Fibroblast of peridontal ligament (primary cell): Measurements from ENCODE around the gene CALM1.

ENCODE experiments used
- DNase-seq: peaks from one replicate; pipeline ENCODE4 v3.0.0-alpha.2; 2010; ENCODE audit errors: extremely low read depth

Gene CALM1

DNA sequence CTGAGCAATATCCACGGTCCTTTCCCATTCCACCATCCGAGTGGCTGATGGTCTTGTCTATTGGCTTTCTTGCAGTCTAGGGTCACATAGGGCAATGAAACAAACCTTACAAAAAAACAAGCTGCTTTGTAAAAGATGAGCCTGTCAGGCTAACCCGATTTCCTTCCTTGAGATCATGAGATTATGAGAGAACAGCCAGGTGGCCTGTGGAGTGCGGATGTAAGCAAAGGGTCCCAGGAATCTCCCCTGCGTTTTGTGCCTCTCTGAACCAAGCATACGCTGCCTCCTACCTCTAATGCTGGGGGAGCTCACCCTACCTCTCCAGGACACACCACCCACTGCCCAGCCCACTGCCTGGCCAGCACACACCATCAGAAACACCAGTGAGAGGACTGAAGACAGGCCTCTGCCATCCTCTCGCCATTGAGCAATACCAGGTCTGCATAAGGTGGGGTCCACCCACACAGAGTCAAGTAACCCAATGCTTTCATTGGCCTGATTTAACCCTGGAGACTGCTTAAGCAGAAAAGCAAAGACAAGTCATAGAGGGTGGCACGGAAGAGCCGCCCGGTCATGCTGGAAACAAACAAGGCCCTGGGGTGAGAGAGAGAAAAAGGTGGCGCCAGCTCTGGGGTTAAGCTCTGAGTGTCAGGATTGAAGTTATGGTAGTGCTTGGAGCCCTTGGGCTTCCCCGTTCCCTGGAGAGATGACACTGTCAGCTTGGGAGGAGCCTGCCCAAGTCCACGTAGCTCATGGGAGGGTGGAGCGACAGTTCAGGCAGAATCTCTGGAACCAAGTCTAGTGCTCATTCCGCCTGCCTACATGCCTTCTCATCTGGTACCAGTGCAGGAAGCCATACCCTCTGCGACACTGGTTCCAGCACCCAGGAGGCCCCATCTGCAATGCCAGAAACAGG is 46.6 kb downstream of the CALM1 start:
- DNase-seq: no peak

DNA sequence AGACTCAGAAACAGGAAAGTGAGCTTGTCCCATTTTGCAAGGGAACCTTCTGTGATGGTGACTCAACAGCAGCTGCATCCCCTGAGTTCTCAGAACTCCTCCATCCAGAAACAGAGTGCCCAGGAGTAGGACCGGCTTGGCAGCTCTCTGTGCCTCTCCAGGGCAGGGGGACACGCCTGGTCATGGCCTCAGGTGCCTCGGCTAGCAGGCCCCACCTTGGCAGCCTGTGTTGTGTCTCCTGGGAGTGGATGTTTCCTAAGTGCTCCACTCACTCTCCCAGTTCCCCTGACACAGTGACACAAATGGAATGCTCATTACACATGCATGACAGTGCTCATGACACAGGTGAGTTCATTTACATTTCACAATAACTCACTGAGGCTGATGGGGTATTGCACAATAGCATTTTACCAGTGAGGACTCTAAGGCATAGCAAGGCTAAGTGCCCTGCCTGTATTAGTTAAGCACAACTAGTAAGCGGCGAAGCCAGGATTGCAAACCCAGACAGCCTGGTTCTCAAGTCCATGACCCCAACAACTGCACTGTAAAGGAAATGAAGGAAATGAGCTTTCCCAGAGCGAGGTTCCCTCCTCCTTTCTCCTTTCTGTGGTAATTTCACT is 47.4 kb downstream of the CALM1 start:
- no peak for DNase-seq

GRCh38 chr14:90445011-90445410 is 48.2 kb downstream of the CALM1 start:
- no peak for DNase-seq

DNA sequence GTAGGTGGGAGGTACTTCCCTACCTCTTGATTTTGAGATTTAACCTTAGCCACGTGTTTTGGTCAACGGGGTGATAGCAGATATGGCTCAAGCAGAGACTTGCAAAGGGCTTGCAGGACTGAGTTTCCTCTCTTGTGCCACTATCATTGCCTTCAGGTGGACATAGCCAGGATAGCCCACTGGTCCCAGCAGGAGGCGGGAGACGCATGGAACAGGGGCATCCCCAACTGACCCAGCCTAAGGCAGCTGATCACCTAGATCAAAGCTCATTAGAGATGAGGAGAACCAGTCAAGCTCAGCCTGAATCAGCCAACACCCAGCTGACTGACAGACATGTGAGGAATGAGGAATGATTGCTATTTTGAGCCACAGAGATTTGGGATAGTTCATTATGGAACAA is 49.6 kb downstream of the CALM1 start:
- DNase-seq: no peak

DNA sequence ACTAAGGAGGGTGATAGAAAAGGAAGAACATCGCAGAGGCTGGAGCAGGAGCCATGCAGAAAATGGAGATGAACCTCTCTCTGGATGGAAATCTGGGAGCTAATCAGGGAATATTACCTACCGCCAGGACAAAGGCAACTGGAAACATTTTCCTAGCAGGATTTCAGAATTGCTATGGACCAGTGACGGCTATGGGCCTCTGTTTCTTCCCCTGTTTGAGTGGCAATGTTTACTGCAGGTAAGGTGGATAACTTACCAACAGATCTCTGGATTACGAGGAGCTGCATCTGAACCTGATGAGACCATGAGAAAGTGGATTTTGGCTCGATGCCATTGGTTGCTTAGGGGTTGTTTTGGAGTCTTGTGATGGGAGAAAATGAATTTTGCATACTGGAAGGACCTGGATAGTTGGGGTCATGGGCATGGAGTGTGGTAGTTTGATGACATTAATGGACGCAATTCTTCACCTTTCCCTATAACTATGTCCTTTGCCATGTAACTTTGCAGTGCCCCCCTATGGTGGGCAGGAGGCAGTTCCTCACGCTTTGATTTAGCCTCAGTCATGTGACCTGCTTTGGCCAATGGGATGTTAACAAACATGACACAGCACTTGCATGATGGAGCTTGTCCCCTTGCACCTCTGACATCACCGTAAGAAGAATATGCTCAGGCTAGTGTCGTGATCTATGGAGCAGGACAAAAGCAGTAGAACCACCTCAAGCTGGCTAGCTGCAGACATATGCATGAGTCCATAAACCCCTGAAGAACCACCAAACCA is 51.1 kb downstream of the CALM1 start:
- no peak for DNase-seq

DNA sequence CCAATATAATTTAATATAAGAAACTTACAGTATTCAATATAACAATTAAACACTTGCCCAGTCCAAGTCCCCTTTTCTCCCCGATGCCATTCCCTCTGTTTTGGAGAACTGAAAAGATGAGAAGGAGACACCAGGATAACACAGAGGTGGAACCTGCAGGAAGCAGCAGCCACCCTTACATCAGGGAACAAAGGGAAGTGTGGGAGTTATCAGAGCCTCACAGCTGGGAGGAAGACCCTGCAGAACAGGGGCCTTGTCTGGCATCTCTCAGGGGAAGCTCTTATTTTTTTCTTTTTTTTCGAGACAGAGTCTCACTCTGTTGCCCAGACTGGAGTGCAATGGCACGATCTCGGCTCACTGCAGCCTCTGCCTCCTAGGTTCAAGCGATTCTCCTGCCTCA is 52.6 kb downstream of the CALM1 start:
- DNase-seq: no peak

DNA sequence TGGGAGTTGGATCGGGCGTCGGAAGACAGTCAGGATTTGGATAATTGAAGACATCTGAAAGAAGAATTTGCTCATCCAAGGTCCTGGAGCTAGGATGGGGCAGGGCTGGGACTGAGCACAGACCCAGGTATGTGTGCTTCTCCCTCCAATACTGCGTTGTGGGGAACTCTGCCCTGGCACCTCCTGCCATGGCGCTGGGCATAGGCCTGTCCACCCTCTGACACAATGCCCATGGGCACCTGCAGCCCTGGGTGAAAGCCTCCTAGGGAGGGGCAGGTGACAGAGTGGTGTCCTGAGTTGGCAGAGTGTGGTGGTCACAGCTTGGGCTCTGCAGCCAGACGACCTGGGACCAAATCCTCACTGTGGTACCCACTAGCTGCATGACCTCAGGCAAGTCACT is 53.3 kb downstream of the CALM1 start:
- DNase-seq: no peak

DNA sequence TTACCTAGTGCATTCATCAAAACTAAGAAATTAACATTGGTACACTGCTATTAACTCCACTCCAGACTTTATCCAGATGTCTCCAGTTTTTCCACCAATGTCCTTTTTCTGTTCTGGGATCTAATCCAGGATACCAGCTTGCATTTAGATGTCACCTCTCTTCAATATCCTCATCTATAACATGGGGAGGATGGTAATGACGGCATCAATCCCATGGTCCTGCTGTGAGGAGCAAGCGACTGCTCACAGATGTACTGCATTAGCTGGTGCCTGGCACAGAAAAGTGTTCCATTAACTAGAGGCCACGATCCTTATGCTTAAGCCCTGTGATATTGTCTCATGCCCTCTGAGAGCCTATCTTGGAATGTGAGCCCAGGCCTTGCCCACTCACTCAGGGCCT is 53.8 kb downstream of the CALM1 start:
- DNase-seq: no peak

DNA sequence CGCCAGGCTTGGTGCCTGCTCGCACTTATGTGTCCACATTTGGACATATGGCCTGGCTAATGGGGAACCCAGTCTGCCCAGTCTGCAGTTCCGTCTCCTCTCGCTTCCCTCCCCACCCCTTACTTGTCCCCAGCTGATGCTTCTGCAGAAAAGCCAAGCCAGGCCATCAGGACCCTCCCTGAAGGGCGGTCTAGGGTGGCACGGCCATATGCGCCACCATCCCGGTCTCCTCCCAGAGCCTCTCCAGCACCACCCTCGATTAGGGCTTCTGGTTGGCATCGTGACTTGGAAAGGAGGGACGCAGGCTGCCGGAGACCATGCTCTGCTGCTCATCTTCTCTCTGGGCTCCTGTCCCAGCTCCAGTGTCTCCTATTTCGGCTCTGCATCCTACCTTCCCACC is 54.6 kb downstream of the CALM1 start:
- no peak for DNase-seq

DNA sequence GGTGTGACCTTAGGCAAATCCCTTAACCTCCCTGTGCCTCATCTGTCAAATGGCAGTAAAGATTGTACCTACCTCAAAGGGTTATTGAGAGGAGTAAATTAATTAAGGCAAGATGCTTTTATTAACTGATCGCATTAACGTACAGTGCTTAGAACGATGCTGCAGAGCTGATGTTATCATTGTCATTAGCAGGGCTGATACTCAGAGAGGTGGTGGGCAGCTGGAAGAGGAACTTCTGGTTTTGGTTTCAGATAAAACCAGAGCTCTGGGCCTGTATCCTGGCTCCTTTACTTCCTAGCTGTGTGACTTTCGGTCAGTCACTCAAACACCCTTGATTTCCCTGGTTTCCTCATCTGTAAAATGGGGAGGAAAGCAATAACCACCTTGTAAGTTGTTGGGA is 55.1 kb downstream of the CALM1 start:
- DNase-seq: no peak

- no peak for DNase-seq
Observed at GRCh38 chr14:90452366-90452765, 55.5 kb downstream of the CALM1 start.

- no peak for DNase-seq
Observed at GRCh38 chr14:90453401-90453951, 56.6 kb downstream of the CALM1 start.

GRCh38 chr14:90454041-90455000 is 57.5 kb downstream of the CALM1 start:
- peak; percentile 45 for DNase-seq

DNA sequence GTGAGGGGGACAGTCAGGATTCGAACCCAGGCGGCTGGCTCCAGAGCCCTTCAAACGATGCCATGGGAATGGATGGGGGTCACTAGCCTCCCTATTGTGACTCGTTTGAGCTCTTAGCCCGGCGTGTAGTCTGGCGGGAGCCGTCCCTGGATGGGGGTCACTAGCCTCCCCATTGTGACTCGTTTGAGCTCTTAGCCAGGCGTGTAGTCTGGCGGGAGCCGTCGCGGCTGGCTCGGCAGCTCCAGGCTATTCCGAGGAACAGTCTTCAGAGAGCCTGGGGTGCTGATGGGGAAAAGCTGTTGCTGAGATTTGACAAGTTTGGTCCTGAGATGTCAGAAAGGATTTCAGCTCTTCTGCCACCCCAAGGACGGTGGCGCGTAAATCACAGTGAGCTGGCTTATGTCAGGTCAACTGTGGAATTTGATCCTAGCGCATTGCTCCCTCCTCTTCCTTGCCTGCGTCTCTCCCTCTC is 58.3 kb downstream of the CALM1 start:
- DNase-seq: no peak

DNA sequence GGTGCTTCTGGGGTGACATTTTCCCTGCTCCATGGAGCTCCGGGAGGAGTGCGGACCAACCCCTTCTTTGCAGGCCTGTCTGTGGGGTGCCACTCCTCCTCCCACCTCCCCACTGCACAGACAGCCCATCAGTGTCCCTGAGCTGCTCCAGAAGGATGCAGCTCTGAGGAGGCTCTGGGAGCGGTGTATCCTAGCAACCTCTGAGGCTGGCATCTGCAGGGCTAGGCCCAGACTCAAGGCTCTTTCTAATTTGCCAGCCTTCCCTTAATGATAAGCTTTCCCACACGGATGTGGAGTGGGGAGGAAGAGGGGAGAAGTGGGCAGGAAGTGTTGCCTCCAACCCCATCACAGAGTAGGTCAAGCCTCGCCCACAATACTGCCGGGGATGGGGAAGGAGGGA is 59.7 kb downstream of the CALM1 start:
- no peak for DNase-seq

DNA sequence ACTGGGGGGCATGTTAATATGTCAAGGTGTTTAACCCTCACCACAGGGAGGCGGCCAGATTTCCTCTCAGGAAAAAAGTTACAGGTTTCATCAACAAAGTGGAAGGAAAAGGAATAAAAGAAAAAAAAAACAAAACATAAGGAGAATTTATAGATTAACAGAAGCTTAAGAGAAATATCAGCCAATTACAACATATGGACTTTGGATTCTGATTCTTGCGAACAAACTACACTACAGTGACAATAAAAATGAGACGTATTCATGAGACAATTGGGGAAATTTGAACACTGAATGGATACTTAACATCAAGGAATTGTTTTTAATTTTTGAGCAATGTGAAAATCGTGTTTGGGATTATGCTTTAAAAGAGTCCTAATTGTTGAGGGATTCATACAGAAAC is 60.4 kb downstream of the CALM1 start:
- no peak for DNase-seq
